Activated naive CD4-positive, alpha-beta T cell treated with anti-CD3 and anti-CD28 coated beads for 36 hours (primary cell): ENCODE data around the gene RNF40. TPM values are rescaled to one million over a fixed set of nuclear protein-coding genes. Genes with fewer than 3 reads are reported as not detected.

Experiments used
- CTCF ChIA-PET: fragments of 350-600 bp; sonication (Branson Sonifier 250); formaldehyde crosslinking; loops from one replicate; lab custom pipeline; 2021; ENCODE audit warnings: antibody characterized with exemption; lab: Charles Lee
- DNase-seq: peaks from one replicate; pipeline ENCODE4 v3.0.0-alpha.2; 2020
- H3K27ac Mint-ChIP-seq: one replicate; pipeline ENCODE4 v1.8.0; 2021; ENCODE audit warnings: mild to moderate bottlenecking, mixed read lengths
- H3K27me3 Mint-ChIP-seq: one replicate; pipeline ENCODE4 v1.8.0; 2021; ENCODE audit warnings: low read depth, mixed read lengths
- H3K36me3 Mint-ChIP-seq: one replicate; pipeline ENCODE4 v1.8.0; 2021; ENCODE audit warnings: low read depth, mixed read lengths
- H3K4me1 Mint-ChIP-seq: one replicate; pipeline ENCODE4 v1.8.0; 2021; ENCODE audit warnings: low read depth, mixed read lengths
- H3K4me3 Mint-ChIP-seq: one replicate; pipeline ENCODE4 v1.8.0; 2021; ENCODE audit warnings: mild to moderate bottlenecking, moderate library complexity, mixed read lengths
- H3K9me3 Mint-ChIP-seq: one replicate; pipeline ENCODE4 v1.8.0; 2021; ENCODE audit warnings: mixed read lengths
- intact Hi-C: fragments of 100-400 bp; cut with micrococcal nuclease; formaldehyde crosslinking; loops from one replicate; pipeline ENCODE4 v1.15.1; 2023
- total RNA-seq, 2 experiments: library from RNA; stranded (reverse); gene quantifications; one replicate each; pipeline ENCODE4 v1.2.3, GENCODE V29; 2021

RNF40 gene
- total RNA-seq, 2 experiments from 2014 or later: 51.1 to 61.0 TPM

DNA sequence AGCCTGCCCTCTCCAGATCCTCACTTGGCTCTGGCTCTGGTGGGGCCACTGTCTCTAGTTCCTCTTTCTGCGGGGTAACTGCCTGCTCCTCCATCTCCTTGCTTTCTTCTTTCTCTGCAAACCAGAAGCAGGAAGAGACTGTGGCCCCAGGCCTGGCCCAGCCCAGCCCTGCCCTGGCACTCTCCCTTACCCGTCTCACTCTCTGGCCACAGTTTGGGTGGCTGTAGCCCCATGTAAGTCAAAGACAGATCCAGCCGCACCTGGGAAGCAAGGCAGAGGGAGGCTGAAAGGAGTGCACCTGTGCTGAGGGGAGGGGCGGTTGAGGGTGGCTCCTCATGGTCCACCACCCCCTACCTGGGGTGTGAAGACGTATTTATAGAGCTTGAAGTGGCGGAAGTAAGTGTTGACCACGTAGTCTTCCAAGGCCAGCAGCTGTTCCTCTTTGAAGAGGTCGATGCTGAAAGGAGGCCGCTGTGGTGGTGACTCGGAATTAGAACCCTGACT is 3.1 kb upstream of the RNF40 start:
- Mint-ChIP-seq H3K36me3 (peaks cover 6% of the 10 kb centered on the region), H3K9me3 (no peaks in the 10 kb centered on the region), H3K27ac (no peak overlapping the region), H3K4me3 (no peak overlapping the region), H3K27me3 (no peaks in the 10 kb centered on the region), H3K4me1 (peaks cover 23% of the 10 kb centered on the region)
- DNase-seq: no peak
- intact Hi-C loops: no loop called here
- CTCF ChIA-PET: interaction anchor here (0.5 to 1.8 kb wide), 2 partner anchors 11 to 48 kb away, joined by 4 to 5 read pairs; no protein-coding TSS in a partner anchor

DNA sequence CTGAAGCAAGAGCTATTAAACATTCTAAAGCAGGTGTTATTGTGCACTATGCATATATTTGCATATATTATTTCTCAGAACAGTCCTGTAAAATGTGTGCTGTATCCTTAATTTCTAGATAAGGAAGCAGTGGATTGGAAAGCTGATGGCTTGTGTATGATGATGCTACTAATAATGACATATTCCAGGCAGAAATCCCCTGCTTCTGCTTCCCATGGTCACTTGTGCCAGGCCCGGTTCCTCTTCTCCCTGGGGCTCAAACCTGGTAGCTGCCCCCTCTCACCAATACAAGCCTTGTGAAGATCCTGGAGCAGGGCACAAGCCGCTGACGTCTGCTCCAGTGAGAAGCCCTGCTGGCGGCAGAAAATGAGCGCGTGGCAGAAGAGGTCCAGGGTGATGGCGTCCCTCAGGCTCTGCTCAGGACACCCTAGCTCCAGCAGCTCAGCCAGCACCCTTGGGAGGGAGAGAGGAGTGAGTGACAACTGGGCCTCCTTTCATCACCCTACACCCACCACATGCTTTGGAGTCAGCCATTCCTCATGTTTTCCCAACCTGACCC is 2.0 kb upstream of the RNF40 start:
- Mint-ChIP-seq H3K4me1 (peaks cover 25% of the 10 kb centered on the region), H3K36me3 (peaks cover 8% of the 10 kb centered on the region), H3K27me3 (no peaks in the 10 kb centered on the region), H3K27ac (no peak overlapping the region), H3K9me3 (no peaks in the 10 kb centered on the region), H3K4me3 (peak overlapping the region; percentile 94)
- no peak for DNase-seq
- intact Hi-C loops: no loop called here
- CTCF ChIA-PET: interaction anchor here (0.8 to 1.8 kb wide), 3 partner anchors 10 to 84 kb away, joined by 3 to 5 read pairs (median 4); no protein-coding TSS in a partner anchor

DNA sequence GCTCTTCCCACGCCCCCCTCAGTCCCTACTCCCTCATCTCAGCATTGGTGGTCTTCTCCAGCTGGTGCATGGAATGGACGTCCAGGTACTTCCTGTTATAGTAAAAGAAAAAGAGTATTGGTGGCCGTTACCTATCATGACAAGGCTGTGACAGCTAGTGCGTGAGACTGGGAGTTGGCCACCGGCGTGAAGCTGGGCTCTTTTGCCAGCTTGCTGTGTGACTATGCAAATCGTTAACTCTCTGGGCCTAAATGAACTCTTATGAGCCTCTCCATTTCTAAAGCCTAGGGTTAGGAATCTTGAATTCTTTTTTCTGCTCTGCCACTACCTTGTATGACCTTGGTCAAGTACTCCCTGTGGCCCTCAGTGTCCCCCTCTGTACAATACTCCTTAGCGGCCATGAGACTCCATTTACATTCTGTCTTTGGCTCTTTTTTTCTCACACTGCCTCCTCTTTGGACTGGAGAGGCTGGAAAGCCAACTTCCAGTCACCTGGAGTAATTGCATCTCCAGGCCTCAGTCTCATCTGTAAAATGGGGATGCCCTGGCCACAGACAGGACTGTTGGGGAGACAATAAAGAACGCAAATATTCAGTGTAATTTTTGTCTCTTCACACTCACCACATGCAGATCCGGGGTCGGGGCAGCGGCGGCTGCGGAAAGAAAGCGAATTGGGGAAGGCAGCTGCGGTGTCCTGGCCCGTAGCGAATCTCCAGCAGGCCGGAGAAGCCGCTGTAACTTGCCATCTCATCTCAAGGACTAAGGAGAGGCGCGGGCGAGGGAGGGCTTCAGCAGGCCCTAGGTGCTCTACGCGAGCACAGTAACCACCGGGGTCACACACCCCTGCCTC is 1.3 kb upstream of the RNF40 start:
- intact Hi-C loops: no loop called here
- Mint-ChIP-seq H3K4me3 (peak overlapping the region; percentile 94), H3K36me3 (peaks cover 9% of the 10 kb centered on the region), H3K4me1 (peaks cover 25% of the 10 kb centered on the region), H3K9me3 (no peaks in the 10 kb centered on the region), H3K27me3 (no peaks in the 10 kb centered on the region), H3K27ac (no peak overlapping the region)
- CTCF ChIA-PET: interaction anchor here (0.8 to 1.8 kb wide), 3 partner anchors 10 to 84 kb away, joined by 3 to 5 read pairs (median 4); no protein-coding TSS in a partner anchor
- DNase-seq: no peak

DNA sequence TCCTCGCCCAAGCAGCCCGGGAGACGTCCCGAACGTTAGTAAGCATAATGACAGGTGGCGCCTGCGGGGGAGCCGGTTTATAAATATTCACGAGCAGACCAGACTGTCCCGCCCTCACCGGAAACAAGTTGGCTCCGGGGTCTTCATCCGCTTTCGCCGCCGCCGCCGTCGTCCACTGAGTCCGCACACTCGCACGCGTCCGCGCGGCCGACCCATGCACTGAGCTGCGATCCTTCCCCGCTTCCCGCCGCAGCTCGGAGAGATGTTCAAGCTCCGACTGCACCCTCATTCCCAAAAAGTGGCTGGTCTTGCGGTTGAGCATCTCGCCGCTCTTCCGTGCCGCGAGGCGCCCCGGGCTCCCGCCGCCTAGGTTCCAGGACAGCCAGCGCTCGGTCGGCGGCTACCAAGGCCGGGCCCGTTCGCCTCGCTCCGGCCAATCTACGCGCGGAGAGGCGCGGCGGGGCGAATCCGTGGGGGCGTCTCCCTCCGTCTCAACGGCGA is 645 bp upstream of the RNF40 start:
- H3K36me3 Mint-ChIP-seq: peaks cover 7% of the 10 kb centered on the region
- intact Hi-C loops: no loop called here
- no peaks in the 10 kb centered on the region for H3K9me3 Mint-ChIP-seq
- no peak overlapping the region for H3K27ac Mint-ChIP-seq
- H3K27me3 Mint-ChIP-seq: no peaks in the 10 kb centered on the region
- CTCF ChIA-PET: no interaction called here
- H3K4me1 Mint-ChIP-seq: peaks cover 25% of the 10 kb centered on the region
- H3K4me3 Mint-ChIP-seq: peak overlapping the region; percentile 94
- peak; percentile 43 for DNase-seq

DNA sequence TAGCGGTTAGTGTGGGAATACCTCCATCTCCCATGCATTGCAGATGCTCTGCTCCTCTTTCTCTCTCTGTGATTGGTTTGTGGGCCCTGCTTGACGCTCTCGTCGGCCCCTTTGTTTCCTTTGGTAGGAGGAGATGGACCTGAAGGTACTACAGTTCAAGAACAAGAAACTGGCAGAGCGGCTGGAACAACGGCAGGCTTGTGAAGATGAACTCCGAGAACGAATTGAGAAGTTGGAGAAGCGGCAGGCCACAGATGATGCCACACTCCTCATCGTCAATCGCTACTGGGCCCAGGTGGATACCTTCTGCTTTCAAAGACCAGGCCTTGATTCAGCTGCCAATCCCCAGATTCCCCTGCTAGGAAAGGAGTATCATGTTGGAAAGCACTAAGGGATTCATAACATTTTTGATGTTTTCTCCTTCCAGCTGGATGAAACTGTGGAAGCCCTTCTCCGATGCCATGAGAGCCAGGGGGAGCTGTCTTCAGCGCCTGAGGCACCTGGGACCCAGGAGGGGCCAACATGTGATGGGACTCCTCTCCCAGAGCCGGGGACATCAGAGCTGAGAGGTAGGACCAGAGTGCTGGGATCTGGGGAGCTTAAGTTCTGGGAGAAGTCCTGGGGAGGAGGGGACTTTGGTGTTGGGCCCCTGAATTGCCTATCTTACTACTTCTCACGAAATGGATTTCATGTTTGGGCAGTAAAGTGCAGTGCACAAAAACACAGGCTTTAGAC is 1.0 kb downstream of the RNF40 start:
- Mint-ChIP-seq H3K4me1 (peaks cover 25% of the 10 kb centered on the region), H3K4me3 (peak overlapping the region; percentile 94), H3K9me3 (no peaks in the 10 kb centered on the region), H3K36me3 (peaks cover 10% of the 10 kb centered on the region), H3K27me3 (no peaks in the 10 kb centered on the region), H3K27ac (peak overlapping the region; percentile 87)
- DNase-seq: no peak
- intact Hi-C loops: loop anchor here (1.0 kb wide), 8 partner anchors 12 to 159 kb away; partner anchors contain the start of genes BCL7C, FBRS and PHKG2
- CTCF ChIA-PET: interaction anchor here (1.0 kb wide), 1 partner anchor 28 kb away, joined by 3 read pairs; no protein-coding TSS in a partner anchor

DNA sequence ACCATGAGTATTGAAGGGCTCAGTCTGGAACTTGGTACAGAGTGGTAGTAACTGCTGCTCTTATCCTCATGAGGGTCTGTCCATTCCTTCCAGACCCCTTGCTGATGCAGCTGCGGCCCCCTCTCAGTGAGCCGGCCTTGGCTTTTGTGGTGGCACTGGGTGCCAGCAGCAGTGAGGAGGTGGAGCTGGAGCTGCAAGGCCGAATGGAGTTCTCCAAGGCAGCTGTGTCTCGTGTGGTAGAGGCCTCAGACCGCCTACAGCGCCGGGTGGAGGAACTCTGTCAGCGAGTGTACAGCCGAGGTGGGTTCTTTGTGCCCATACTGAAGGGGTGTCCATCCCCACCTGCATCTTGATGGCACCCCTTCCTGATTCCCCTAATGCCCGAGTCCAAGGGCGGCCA is 2.0 kb downstream of the RNF40 start:
- peaks cover 25% of the 10 kb centered on the region for H3K4me1 Mint-ChIP-seq
- CTCF ChIA-PET: interaction anchor here (1.3 kb wide), 1 partner anchor 178 kb away, joined by 4 read pairs; no protein-coding TSS in a partner anchor
- H3K36me3 Mint-ChIP-seq: peaks cover 15% of the 10 kb centered on the region
- no peak for DNase-seq
- H3K4me3 Mint-ChIP-seq: peak overlapping the region; percentile 23
- intact Hi-C loops: no loop called here
- H3K27ac Mint-ChIP-seq: no peak overlapping the region
- H3K27me3 Mint-ChIP-seq: no peaks in the 10 kb centered on the region
- H3K9me3 Mint-ChIP-seq: no peaks in the 10 kb centered on the region

DNA sequence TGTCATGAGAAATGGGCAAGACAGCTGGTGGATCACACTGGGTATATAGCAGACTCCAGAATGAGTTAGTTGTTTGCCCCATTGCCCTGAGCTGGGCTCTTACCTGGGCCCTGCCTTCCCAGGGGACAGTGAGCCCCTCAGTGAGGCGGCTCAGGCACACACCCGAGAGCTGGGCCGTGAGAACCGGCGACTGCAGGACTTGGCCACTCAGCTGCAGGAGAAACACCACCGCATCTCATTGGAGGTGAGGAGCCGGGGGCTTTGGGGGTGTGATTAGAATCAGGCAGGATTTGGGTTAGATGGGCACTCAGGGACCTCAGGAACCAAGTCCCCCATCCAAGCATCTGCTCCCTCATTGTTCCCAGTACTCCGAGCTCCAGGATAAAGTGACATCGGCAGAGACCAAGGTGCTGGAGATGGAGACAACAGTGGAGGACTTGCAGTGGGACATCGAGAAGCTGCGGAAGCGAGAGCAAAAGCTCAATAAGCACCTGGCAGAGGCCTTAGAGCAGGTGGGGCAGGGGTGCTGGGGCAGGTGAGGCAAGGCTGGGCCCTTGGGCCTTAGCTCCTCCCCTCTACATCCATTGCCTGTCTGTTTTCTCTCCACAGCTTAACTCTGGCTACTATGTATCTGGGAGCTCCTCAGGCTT is 2.8 kb downstream of the RNF40 start:
- Mint-ChIP-seq H3K36me3 (peaks cover 20% of the 10 kb centered on the region), H3K27me3 (no peaks in the 10 kb centered on the region), H3K27ac (no peak overlapping the region), H3K4me3 (no peak overlapping the region), H3K9me3 (no peaks in the 10 kb centered on the region), H3K4me1 (peaks cover 25% of the 10 kb centered on the region)
- CTCF ChIA-PET: interaction anchor here (1.1 to 1.3 kb wide), 2 partner anchors 13 to 177 kb away, joined by 3 to 4 read pairs; no protein-coding TSS in a partner anchor
- no peak for DNase-seq
- intact Hi-C loops: no loop called here

DNA sequence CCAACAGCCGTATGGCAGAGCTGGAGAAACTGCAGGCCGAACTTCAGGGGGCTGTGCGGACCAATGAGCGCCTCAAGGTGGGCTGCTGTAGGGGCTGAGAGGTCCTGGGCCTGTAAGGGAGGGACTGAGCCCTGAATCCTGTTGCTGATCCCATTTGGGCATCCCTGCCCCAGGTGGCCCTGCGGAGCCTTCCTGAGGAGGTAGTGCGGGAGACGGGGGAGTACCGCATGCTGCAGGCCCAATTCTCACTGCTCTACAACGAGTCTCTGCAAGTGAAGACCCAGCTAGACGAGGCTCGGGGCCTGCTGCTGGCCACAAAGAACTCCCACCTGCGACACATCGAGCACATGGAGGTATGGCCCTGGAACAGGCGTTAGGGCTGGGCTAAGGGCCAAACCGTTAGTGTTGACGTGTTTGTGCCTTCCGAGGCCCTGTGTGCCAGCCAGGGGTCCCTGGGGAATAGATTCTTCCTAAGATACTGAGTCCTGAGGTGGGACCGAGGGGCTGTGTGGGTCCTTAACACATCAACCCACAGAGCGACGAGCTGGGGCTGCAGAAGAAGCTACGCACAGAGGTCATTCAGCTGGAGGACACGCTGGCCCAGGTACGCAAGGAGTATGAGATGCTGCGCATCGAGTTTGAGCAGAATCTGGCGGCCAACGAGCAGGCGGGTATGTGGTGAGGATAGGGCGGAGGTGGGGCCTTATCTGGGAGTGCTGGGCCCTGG is 4.2 kb downstream of the RNF40 start:
- Mint-ChIP-seq H3K4me1 (peaks cover 16% of the 10 kb centered on the region), H3K36me3 (peaks cover 23% of the 10 kb centered on the region), H3K27ac (no peak overlapping the region), H3K4me3 (no peak overlapping the region), H3K27me3 (no peaks in the 10 kb centered on the region), H3K9me3 (no peaks in the 10 kb centered on the region)
- intact Hi-C loops: no loop called here
- CTCF ChIA-PET: interaction anchor here (0.8 kb wide), 1 partner anchor 48 kb away, joined by 3 read pairs; no protein-coding TSS in a partner anchor
- no peak for DNase-seq

DNA sequence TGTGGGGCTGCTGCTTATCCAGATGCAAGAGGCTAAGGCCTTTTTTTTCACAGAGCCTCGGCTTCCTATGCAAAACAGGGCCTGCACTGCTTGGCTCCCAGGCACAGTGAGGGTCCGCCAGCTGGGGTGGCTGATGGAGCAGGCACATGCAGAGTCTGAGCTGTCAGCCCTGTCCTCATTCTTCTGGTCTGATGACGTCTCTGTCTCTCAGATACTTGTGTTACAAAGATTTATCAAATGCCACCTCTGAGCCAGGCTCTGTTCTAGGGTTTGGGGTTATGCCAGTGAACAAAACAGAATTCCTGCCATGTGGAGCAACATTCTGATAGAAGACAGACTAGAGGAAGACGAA is 4.8 kb downstream of the RNF40 start:
- H3K27me3 Mint-ChIP-seq: no peaks in the 10 kb centered on the region
- no peaks in the 10 kb centered on the region for H3K9me3 Mint-ChIP-seq
- H3K27ac Mint-ChIP-seq: no peak overlapping the region
- intact Hi-C loops: no loop called here
- CTCF ChIA-PET: no interaction called here
- no peak overlapping the region for H3K4me3 Mint-ChIP-seq
- no peak for DNase-seq
- H3K4me1 Mint-ChIP-seq: peaks cover 16% of the 10 kb centered on the region
- H3K36me3 Mint-ChIP-seq: peaks cover 24% of the 10 kb centered on the region

DNA sequence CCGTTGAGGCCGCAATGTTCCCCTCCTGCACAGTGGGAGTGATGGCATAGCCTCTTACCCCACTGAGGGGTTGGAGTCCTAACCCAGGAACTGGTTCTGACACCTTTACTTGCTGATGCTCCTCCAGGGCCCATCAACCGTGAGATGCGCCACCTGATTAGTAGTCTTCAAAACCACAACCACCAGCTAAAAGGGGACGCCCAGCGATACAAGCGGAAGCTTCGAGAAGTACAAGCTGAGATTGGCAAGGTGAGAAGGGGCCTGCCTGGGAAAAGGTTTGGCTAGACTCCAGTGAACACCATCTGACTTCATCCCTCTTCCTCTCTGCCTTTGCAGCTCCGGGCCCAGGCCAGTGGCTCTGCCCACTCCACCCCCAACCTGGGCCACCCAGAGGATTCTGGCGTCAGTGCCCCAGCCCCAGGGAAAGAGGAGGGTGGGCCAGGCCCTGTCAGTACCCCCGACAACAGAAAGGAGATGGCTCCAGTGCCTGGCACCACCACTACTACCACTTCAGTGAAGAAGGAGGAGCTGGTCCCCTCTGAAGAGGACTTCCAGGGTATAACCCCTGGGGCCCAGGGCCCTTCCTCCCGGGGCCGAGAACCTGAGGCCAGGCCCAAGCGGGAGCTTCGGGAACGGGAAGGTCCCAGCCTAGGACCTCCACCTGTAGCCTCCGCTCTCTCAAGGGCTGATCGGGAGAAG is 5.8 kb downstream of the RNF40 start:
- no peaks in the 10 kb centered on the region for H3K9me3 Mint-ChIP-seq
- H3K27ac Mint-ChIP-seq: no peak overlapping the region
- H3K4me1 Mint-ChIP-seq: peaks cover 13% of the 10 kb centered on the region
- peaks cover 27% of the 10 kb centered on the region for H3K36me3 Mint-ChIP-seq
- no peak overlapping the region for H3K4me3 Mint-ChIP-seq
- CTCF ChIA-PET: no interaction called here
- H3K27me3 Mint-ChIP-seq: no peaks in the 10 kb centered on the region
- DNase-seq: no peak
- intact Hi-C loops: no loop called here
